Immature natural killer cell (primary cell): Measurements from ENCODE around the gene RTKN. TPM values are rescaled to one million over a fixed set of nuclear protein-coding genes. Genes with fewer than 3 reads are reported as not detected.

Experiments
- DNase-seq, 3 donors: peaks; one replicate each; pipeline ENCODE4 v3.0.0; 2022; ENCODE audit warnings: mixed read lengths in 1 of 3
- H3K27ac Mint-ChIP-seq, 6 donors: one replicate each; pipeline ENCODE4 v1.8.0; 2020; ENCODE audit warnings: mixed read lengths in 6 of 6, mild to moderate bottlenecking in 5 of 6, inconsistent platforms in 4 of 6, moderate library complexity in 3 of 6
- H3K27me3 Mint-ChIP-seq, 3 donors: one replicate each; pipeline ENCODE4 v1.8.0; 2020 to 2021; ENCODE audit warnings: low read depth in 3 of 3, mild to moderate bottlenecking in 3 of 3, mixed read lengths in 3 of 3, moderate library complexity in 3 of 3, inconsistent platforms in 1 of 3
- H3K36me3 Mint-ChIP-seq, 3 donors: one replicate each; pipeline ENCODE4 v1.8.0; 2020; ENCODE audit warnings: mixed read lengths in 3 of 3, inconsistent platforms in 2 of 3, mild to moderate bottlenecking in 2 of 3
- H3K4me1 Mint-ChIP-seq, 2 donors: one replicate each; pipeline ENCODE4 v1.8.0; 2020; ENCODE audit warnings: inconsistent platforms in 2 of 2, mild to moderate bottlenecking in 2 of 2, mixed read lengths in 2 of 2, moderate library complexity in 1 of 2
- H3K4me3 Mint-ChIP-seq, 5 donors: one replicate each; pipeline ENCODE4 v1.8.0; 2020; ENCODE audit warnings: mild to moderate bottlenecking in 5 of 5, mixed read lengths in 5 of 5, inconsistent platforms in 3 of 5, moderate library complexity in 3 of 5
- H3K9me3 Mint-ChIP-seq, 6 donors: one replicate each; pipeline ENCODE4 v1.8.0; 2020; ENCODE audit warnings: mild to moderate bottlenecking in 6 of 6, mixed read lengths in 6 of 6, inconsistent platforms in 4 of 6, moderate library complexity in 3 of 6
- polyA plus RNA-seq, 3 donors: library from polyadenylated mRNA; unstranded; fragments of 300-500 nt; fragmentation: Illumina TruSeq; gene quantifications; one replicate each; pipeline ENCODE4 v1.2.3, GENCODE V29; 2021

The RTKN gene
- polyA plus RNA-seq, 3 donors from 2014 or later: 5.8 to 10.8 (median 8.4) TPM

GRCh38 chr2:74414881-74415761 is 26.6 kb downstream of the RTKN start:
- Mint-ChIP-seq H3K4me3 (peak overlapping the region; percentile 54 to 81 (median 74)), H3K27ac (peak overlapping the region in 3 of 6 donors; percentile 35 to 58 (median 36)), H3K36me3 (no peaks in the 10 kb centered on the region), H3K9me3 (peaks cover 0 to 2% (median 0%) of the 10 kb centered on the region in 6 donors), H3K27me3 (peaks cover 0 to 3% (median 3%) of the 10 kb centered on the region in 3 donors), H3K4me1 (peaks cover 0 to 20% of the 10 kb centered on the region in 2 donors)
- peak; percentile 50 to 58 (median 52) for DNase-seq

- H3K27me3 Mint-ChIP-seq: peaks cover 0 to 3% (median 3%) of the 10 kb centered on the region in 3 donors
- peak overlapping the region; percentile 25 to 81 (median 52) for H3K4me3 Mint-ChIP-seq
- peaks cover 0 to 19% of the 10 kb centered on the region in 2 donors for H3K4me1 Mint-ChIP-seq
- DNase-seq: no peak
- no peak overlapping the region for H3K27ac Mint-ChIP-seq
- H3K9me3 Mint-ChIP-seq: peaks cover 0 to 2% (median 0%) of the 10 kb centered on the region in 6 donors
- no peaks in the 10 kb centered on the region for H3K36me3 Mint-ChIP-seq
Observed at GRCh38 chr2:74414441-74414840, 27.3 kb downstream of the RTKN start.

- H3K36me3 Mint-ChIP-seq: no peaks in the 10 kb centered on the region
- peaks cover 0 to 5% (median 3%) of the 10 kb centered on the region in 3 donors for H3K27me3 Mint-ChIP-seq
- H3K4me3 Mint-ChIP-seq: peak overlapping the region in 3 of 5 donors; percentile 0 to 59 (median 37)
- H3K4me1 Mint-ChIP-seq: peaks cover 0 to 19% of the 10 kb centered on the region in 2 donors
- no peak for DNase-seq
- H3K27ac Mint-ChIP-seq: peak overlapping the region in 2 of 6 donors; percentile 5 to 16
- peaks cover 0 to 2% (median 0%) of the 10 kb centered on the region in 6 donors for H3K9me3 Mint-ChIP-seq
Observed at GRCh38 chr2:74413001-74413698, 28.6 kb downstream of the RTKN start.

- Mint-ChIP-seq H3K36me3 (no peaks in the 10 kb centered on the region), H3K27me3 (peaks cover 0 to 6% (median 2%) of the 10 kb centered on the region in 3 donors), H3K4me3 (no peak overlapping the region), H3K27ac (no peak overlapping the region), H3K9me3 (no peaks in the 10 kb centered on the region), H3K4me1 (no peaks in the 10 kb centered on the region)
- no peak for DNase-seq
Observed at GRCh38 chr2:74407682-74408081, 34.1 kb downstream of the RTKN start.

GRCh38 chr2:74406035-74406434 is 35.7 kb downstream of the RTKN start:
- DNase-seq: no peak
- H3K27me3 Mint-ChIP-seq: peaks cover 2 to 6% (median 2%) of the 10 kb centered on the region in 3 donors
- no peaks in the 10 kb centered on the region for H3K36me3 Mint-ChIP-seq
- H3K9me3 Mint-ChIP-seq: no peaks in the 10 kb centered on the region
- no peaks in the 10 kb centered on the region for H3K4me1 Mint-ChIP-seq
- no peak overlapping the region for H3K27ac Mint-ChIP-seq
- H3K4me3 Mint-ChIP-seq: no peak overlapping the region

GRCh38 chr2:74401891-74402290 is 39.8 kb downstream of the RTKN start:
- Mint-ChIP-seq H3K27ac (no peak overlapping the region), H3K36me3 (no peaks in the 10 kb centered on the region), H3K4me3 (no peak overlapping the region), H3K27me3 (peaks cover 1 to 6% (median 2%) of the 10 kb centered on the region in 3 donors), H3K9me3 (no peaks in the 10 kb centered on the region), H3K4me1 (no peaks in the 10 kb centered on the region)
- DNase-seq: no peak

GRCh38 chr2:74399785-74400184 is 42.0 kb downstream of the RTKN start:
- no peaks in the 10 kb centered on the region for H3K9me3 Mint-ChIP-seq
- no peak overlapping the region for H3K4me3 Mint-ChIP-seq
- peaks cover 2 to 5% (median 3%) of the 10 kb centered on the region in 3 donors for H3K27me3 Mint-ChIP-seq
- DNase-seq: peak in 2 of 3 donors; percentile 35 to 40
- no peaks in the 10 kb centered on the region for H3K4me1 Mint-ChIP-seq
- no peaks in the 10 kb centered on the region for H3K36me3 Mint-ChIP-seq
- no peak overlapping the region for H3K27ac Mint-ChIP-seq

GRCh38 chr2:74396149-74396548 is 45.6 kb downstream of the RTKN start:
- Mint-ChIP-seq H3K9me3 (no peaks in the 10 kb centered on the region), H3K27ac (no peak overlapping the region), H3K4me3 (no peak overlapping the region), H3K36me3 (no peaks in the 10 kb centered on the region), H3K27me3 (peaks cover 0 to 14% (median 9%) of the 10 kb centered on the region in 3 donors), H3K4me1 (peaks cover 0 to 16% of the 10 kb centered on the region in 2 donors)
- no peak for DNase-seq

- Mint-ChIP-seq H3K4me1 (peaks cover 0 to 16% of the 10 kb centered on the region in 2 donors), H3K27ac (no peak overlapping the region), H3K36me3 (no peaks in the 10 kb centered on the region)
Observed at GRCh38 chr2:74393525-74393924, 48.2 kb downstream of the RTKN start.

GRCh38 chr2:74392449-74392743 is 49.3 kb downstream of the RTKN start:
- no peaks in the 10 kb centered on the region for H3K9me3 Mint-ChIP-seq
- peak overlapping the region in 3 of 5 donors; percentile 50 to 96 (median 61) for H3K4me3 Mint-ChIP-seq
- DNase-seq: no peak
- peaks cover 0 to 16% of the 10 kb centered on the region in 2 donors for H3K4me1 Mint-ChIP-seq
- peak overlapping the region in 1 of 6 donors; percentile 99 for H3K27ac Mint-ChIP-seq
- no peaks in the 10 kb centered on the region for H3K36me3 Mint-ChIP-seq
- H3K27me3 Mint-ChIP-seq: peaks cover 0 to 10% (median 8%) of the 10 kb centered on the region in 3 donors

More at GRCh38 chr2:74393525-74393924, 48.2 kb downstream of the RTKN start:
- H3K9me3 Mint-ChIP-seq: no peaks in the 10 kb centered on the region
- H3K4me3 Mint-ChIP-seq: no peak overlapping the region
- H3K27me3 Mint-ChIP-seq: peaks cover 0 to 10% (median 8%) of the 10 kb centered on the region in 3 donors
- DNase-seq: no peak

GRCh38 chr2:74391580-74392448 is 49.9 kb downstream of the RTKN start:
- Mint-ChIP-seq H3K9me3 (no peaks in the 10 kb centered on the region), H3K36me3 (no peaks in the 10 kb centered on the region), H3K4me1 (peaks cover 0 to 16% of the 10 kb centered on the region in 2 donors), H3K27ac (peak overlapping the region; percentile 95 to 99 (median 99)), H3K27me3 (peaks cover 0 to 10% (median 8%) of the 10 kb centered on the region in 3 donors), H3K4me3 (peak overlapping the region in 4 of 5 donors; percentile 94 to 97 (median 96))
- peak; percentile 93 to 95 (median 93) for DNase-seq

GRCh38 chr2:74391209-74391579 is 50.5 kb downstream of the RTKN start:
- peak overlapping the region; percentile 79 to 99 (median 92) for H3K27ac Mint-ChIP-seq
- H3K4me3 Mint-ChIP-seq: peak overlapping the region in 4 of 5 donors; percentile 94 to 97 (median 96)
- DNase-seq: no peak
- no peaks in the 10 kb centered on the region for H3K36me3 Mint-ChIP-seq
- H3K9me3 Mint-ChIP-seq: no peaks in the 10 kb centered on the region
- peaks cover 0 to 10% (median 7%) of the 10 kb centered on the region in 3 donors for H3K27me3 Mint-ChIP-seq
- peaks cover 0 to 16% of the 10 kb centered on the region in 2 donors for H3K4me1 Mint-ChIP-seq

GRCh38 chr2:74390606-74391005 is 51.1 kb downstream of the RTKN start:
- peaks cover 0 to 10% (median 6%) of the 10 kb centered on the region in 3 donors for H3K27me3 Mint-ChIP-seq

More at GRCh38 chr2:74390606-74391005, 51.1 kb downstream of the RTKN start:
- Mint-ChIP-seq H3K4me3 (peak overlapping the region in 4 of 5 donors; percentile 57 to 96 (median 68)), H3K36me3 (no peaks in the 10 kb centered on the region), H3K4me1 (peaks cover 0 to 16% of the 10 kb centered on the region in 2 donors), H3K9me3 (no peaks in the 10 kb centered on the region), H3K27ac (peak overlapping the region in 1 of 6 donors; percentile 95)
- no peak for DNase-seq
